ENCODE measurements around the gene GSTK1.
A peak's percentile ranks its signal among the peaks of the same experiment; 100 is the strongest.
"Not testable (repeated sequence)": the region's sequence is repeated elsewhere in the genome, so short reads cannot be mapped to it uniquely, and the experiment has no call there.

Gene GSTK1

GRCh38 chr7:143255564-143255963 lies 7.7 kb upstream of the GSTK1 start:
- DNase-seq (ENCODE audit: extremely low read depth, low read depth): no peak
- TF ChIP-seq CTCF (IDR thresholded peaks at IDR 0.05; ENCODE audit: low read depth, low read length, missing control alignments): no peak
- H3K4me3 ChIP-seq (replicated peaks; ENCODE audit: low read depth, low read length): no peak overlapping the region

GRCh38 chr7:143256325-143256724 lies 6.9 kb upstream of the GSTK1 start:
- DNase-seq (ENCODE audit: extremely low read depth, low read depth): no peak
- no peak overlapping the region for H3K4me3 ChIP-seq (replicated peaks; ENCODE audit: low read depth, low read length)
- TF ChIP-seq CTCF (IDR thresholded peaks at IDR 0.05; ENCODE audit: low read depth, low read length, missing control alignments): no peak

GRCh38 chr7:143256932-143257331 lies 6.3 kb upstream of the GSTK1 start:
- TF ChIP-seq CTCF (IDR thresholded peaks at IDR 0.05; ENCODE audit: low read depth, low read length, missing control alignments): no peak
- no peak for DNase-seq (ENCODE audit: extremely low read depth, low read depth)
- no peak overlapping the region for H3K4me3 ChIP-seq (replicated peaks; ENCODE audit: low read depth, low read length)

- no peak overlapping the region for H3K4me3 ChIP-seq (replicated peaks; ENCODE audit: low read depth, low read length)
- DNase-seq (ENCODE audit: extremely low read depth, low read depth): no peak
- no peak for TF ChIP-seq CTCF (IDR thresholded peaks at IDR 0.05; ENCODE audit: low read depth, low read length, missing control alignments)
Measured at GRCh38 chr7:143257501-143257900, 5.7 kb upstream of the GSTK1 start.

- H3K4me3 ChIP-seq (replicated peaks; ENCODE audit: low read depth, low read length): no peak overlapping the region
- no peak for DNase-seq (ENCODE audit: extremely low read depth, low read depth)
- TF ChIP-seq CTCF (IDR thresholded peaks at IDR 0.05; ENCODE audit: low read depth, low read length, missing control alignments): no peak
Measured at GRCh38 chr7:143258831-143259230, 4.4 kb upstream of the GSTK1 start.

- no peak for DNase-seq (ENCODE audit: extremely low read depth, low read depth)
- TF ChIP-seq CTCF (IDR thresholded peaks at IDR 0.05; ENCODE audit: low read depth, low read length, missing control alignments): no peak
- H3K4me3 ChIP-seq (replicated peaks; ENCODE audit: low read depth, low read length): no peak overlapping the region
Measured at GRCh38 chr7:143259765-143260164, 3.5 kb upstream of the GSTK1 start.

- no peak overlapping the region for H3K4me3 ChIP-seq (replicated peaks; ENCODE audit: low read depth, low read length)
- no peak for DNase-seq (ENCODE audit: extremely low read depth, low read depth)
- no peak for TF ChIP-seq CTCF (IDR thresholded peaks at IDR 0.05; ENCODE audit: low read depth, low read length, missing control alignments)
Measured at GRCh38 chr7:143261901-143262300, 1.3 kb upstream of the GSTK1 start.

GRCh38 chr7:143264196-143264568 lies 941 bp downstream of the GSTK1 start:
- DNase-seq (ENCODE audit: extremely low read depth, low read depth): not testable (repeated sequence)
- peak overlapping the region; percentile 78 for H3K4me3 ChIP-seq (replicated peaks; ENCODE audit: low read depth, low read length)
